Caki2 (cell line): ENCODE measurements around the gene FBXW9. TPM values are rescaled to one million over a fixed set of nuclear protein-coding genes. Genes with fewer than 3 reads are reported as not detected.
"Not testable (repeated sequence)": the region's sequence is repeated elsewhere in the genome, so short reads cannot be mapped to it uniquely, and the experiment has no call there.

Source experiments
- DNase-seq: peaks from one replicate; pipeline ENCODE4 v3.0.0-alpha.2; 2015; ENCODE audit warnings: low read depth
- in situ Hi-C: cut with HindIII; loops from 2 replicates; pipeline ENCODE4 v1.10.0; 2016; ENCODE audit warnings: low sequenced_read_pairs, low pct_unique_long_range_greater_than_20kb, mixed read lengths
- total RNA-seq: library from RNA; depleted of rRNA; stranded (reverse); fragments of >200 nt; shearing (Covaris generic); gene quantifications from 2 replicates; pipeline ENCODE4 v1.2.3, GENCODE V29; 2014; ENCODE audit warnings: low replicate concordance

FBXW9 gene
- total RNA-seq, 1 experiment from 2014 or later, result 44.8 TPM

GRCh38 chr19:12720851-12721655, 24.6 kb upstream of the FBXW9 start:
- no peak for DNase-seq
- in situ Hi-C loops, result no loop called here

GRCh38 chr19:12720296-12720695, 23.9 kb upstream of the FBXW9 start:
- no peak for DNase-seq
- in situ Hi-C loops, result no loop called here

DNA sequence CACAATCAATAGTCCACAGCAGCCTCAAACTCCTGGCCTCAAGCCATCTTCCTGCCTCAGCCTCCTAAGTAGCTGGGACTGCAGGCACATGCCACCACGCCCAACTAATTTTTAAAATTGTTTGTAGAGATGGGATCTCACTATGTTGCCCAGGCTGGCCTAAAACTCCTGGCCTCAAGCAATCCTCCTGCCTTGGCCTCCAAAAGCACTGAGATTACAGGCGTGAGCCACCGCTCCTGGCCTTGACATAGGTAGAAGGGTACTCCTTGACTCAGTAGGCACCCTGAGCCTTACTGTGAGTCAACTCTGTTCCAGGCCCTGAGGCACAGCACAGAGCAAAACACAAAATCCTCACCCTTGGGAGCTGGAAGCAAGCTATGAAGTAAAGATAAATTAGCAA, 19.5 kb upstream of the FBXW9 start:
- DNase-seq, result no peak
- in situ Hi-C loops, result no loop called here

DNA sequence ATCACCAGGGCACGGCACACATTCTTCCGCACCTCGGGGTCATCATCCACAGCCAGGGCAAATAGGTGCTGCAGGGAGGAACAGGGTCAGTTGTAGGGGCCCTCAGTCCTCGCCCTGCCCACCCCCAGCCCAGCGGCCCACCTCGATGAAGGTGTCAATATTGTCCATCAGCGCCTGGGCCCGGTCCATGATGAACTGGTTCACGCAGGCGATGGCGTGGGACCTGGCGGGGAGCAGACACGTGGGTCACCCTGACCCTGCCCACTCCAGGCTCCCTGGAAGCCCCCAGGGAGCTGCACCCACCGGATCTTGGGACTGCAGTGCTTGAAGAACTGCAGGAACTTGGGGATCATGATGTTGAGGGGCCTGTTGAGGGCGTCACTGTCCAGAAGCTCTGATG, 18.7 kb upstream of the FBXW9 start:
- in situ Hi-C loops, result no loop called here
- no peak for DNase-seq

DNA sequence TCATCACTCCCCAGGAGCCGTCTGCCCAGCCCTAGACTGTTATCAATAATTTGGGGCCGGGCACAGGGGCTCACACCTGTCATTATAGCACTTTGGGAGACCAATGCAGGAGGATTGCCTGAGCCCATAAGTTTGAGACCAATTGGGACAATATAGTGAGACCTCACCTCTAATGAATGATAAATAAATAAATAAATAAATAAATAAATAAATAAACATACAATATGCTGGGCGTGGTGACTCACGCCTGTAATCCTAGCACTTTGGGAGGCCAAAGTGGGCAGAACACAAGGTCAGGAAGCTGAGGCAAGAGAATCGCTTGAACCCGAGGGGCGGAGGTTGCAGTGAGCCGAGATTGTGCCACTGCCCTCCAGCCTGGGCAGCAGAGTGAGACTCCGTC, 16.9 kb upstream of the FBXW9 start:
- in situ Hi-C loops, result not testable (repeated sequence)

DNA sequence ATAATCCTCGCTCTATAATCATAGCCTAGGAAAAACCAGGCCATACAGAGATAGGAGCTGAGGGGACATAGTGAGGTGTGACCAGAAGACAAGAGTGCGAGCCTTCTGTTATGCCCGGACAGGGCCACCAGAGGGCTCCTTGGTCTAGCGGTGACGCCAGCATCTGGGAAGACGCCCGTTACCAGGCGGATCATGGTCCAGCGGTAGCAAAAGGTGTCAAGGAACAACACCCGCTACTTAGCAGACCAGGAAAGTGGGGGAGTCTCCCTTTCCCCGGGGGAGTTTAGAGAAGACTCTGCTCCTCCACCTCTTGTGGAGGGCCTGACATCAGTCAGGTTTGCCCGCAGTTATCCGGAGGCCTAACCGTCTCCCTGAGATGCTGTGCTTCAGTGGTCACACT, 15.6 kb upstream of the FBXW9 start:
- in situ Hi-C loops, result not testable (repeated sequence)
- DNase-seq, result peak; percentile 21

More for the DNA sequence above, 16.9 kb upstream of the FBXW9 start:
- not testable (repeated sequence) for DNase-seq

GRCh38 chr19:12711187-12711586, 14.8 kb upstream of the FBXW9 start:
- in situ Hi-C loops, result no loop called here
- DNase-seq, result no peak

GRCh38 chr19:12708641-12709040, 12.2 kb upstream of the FBXW9 start:
- in situ Hi-C loops, result no loop called here
- DNase-seq, result no peak

DNA sequence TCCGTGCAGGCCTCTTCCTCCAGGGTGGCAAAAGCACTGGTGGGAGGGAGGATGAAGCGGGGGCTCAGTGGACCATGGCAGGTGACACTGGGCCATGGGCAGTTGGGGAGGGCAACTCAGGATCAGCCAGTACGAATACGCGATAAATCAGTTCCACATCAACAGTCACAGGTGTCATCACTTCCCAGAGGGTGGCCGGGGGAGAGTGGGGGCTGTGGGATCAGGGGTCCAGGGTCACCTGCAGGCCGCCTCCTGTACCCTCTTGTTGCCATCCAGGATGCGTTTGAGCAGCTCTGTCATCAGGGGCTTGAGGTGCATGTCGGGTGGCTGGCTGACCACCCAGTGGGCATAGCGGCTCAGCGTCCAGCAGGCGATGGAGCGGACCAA, 9.9 kb upstream of the FBXW9 start:
- in situ Hi-C loops, result no loop called here
- no peak for DNase-seq

GRCh38 chr19:12705654-12706331, 9.4 kb upstream of the FBXW9 start:
- in situ Hi-C loops, result no loop called here
- no peak for DNase-seq

GRCh38 chr19:12705169-12705568, 8.7 kb upstream of the FBXW9 start:
- no peak for DNase-seq
- in situ Hi-C loops, result no loop called here

GRCh38 chr19:12703046-12703445, 6.6 kb upstream of the FBXW9 start:
- peak; percentile 88 for DNase-seq
- in situ Hi-C loops, result no loop called here

DNA sequence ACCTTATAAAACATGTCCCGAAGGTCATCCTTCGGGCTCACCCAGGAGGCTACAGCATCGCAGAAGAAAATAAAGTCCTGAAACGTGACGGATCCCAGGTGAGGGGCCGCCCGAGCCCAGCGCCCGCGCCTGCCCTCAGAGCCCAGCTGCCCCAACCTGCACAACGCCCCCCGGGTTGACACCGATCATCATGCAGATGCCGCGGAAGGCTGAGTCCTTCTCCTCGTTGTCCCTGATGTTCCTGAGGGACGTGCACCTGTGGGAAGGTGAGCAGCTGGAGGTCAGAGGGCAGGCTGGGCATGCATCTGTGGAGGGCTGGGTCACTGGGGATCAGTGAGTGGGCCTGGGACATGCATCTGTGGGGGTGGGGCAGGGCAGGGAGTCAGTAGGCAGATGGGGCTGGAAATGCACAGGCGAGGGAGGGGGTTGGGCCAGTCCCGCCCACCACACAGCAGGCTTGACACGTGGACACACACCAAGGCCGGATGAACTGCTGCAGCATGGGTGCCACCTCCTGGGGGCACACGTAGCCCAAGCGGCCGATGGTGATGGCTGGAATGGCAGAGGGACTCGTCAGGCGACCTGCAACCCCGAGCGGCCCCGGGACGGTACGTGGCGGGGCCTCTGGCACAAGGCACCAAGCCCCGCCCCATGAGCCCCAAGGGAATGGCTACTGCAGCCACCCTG, 5.3 kb upstream of the FBXW9 start:
- in situ Hi-C loops, result no loop called here
- no peak for DNase-seq

GRCh38 chr19:12698138-12698537, 1.7 kb upstream of the FBXW9 start:
- in situ Hi-C loops, result no loop called here
- no peak for DNase-seq

DNA sequence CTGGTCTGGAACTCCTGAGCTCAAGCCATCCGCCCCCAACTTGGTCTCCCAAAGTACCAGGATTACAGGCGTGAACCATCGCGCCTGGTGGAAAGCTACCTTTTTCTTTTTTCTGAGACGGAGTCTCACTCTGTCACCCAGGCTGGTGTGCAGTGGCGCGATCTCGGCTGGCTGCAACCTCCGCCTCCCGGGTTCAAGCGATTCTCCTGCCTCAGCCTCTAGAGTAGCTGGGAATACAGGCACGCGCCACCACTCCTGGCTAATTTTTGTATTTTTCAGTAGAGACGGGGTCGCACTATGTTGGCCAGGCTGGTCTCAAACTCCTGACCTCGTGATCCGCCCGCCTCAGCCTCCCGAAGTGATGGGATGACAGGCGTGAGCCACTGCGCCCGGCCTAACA, 994 bp upstream of the FBXW9 start:
- DNase-seq, in situ Hi-C loops: not testable (repeated sequence)

GRCh38 chr19:12695997-12696365, 450 bp downstream of the FBXW9 start:
- in situ Hi-C loops, result no loop called here
- no peak for DNase-seq

GRCh38 chr19:12695514-12695913, 917 bp downstream of the FBXW9 start:
- in situ Hi-C loops, result no loop called here
- no peak for DNase-seq

DNA sequence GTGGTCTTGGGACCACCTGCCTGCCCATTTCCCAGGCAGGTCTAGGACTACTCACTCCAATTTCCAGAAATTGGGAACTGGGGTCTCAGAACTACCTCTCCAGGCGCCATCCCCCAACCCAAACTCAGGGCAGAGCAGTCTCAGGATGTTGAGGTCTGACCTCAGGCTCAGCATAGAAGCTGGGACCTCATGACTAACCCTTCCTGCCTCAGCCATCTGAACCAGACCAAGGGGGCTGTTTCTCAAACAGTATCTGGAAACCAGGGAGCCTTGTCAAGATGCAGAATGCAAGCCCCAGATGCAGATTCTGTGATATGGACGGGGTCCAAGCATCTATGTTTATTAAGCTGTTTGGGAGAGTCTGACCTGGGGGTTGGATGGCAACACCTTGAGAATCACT, 1.3 kb downstream of the FBXW9 start:
- in situ Hi-C loops, result no loop called here
- no peak for DNase-seq

DNA sequence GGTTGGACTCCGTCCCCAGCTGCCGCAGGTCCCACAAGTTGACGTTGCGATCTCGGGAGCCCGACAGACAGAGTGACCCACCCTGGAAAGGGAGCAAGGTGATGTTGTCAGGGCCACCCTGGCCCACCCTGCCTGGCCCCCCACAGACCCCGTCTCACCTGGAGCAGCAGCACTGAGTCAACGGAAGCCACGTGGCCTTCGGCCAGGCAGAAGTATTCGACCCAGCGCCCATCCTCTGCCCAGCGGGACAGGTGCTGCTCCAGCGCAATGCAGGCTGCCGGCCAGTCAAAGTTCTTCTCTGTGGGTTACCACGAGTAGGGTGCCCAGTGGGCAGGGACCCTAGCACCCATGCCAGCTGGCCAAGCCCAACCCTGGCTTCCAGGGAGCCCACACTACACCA, 1.8 kb downstream of the FBXW9 start:
- DNase-seq, result no peak
- in situ Hi-C loops, result no loop called here
